Activated naive CD4-positive, alpha-beta T cell treated with anti-CD3 and anti-CD28 coated beads for 36 hours (primary cell): ENCODE measurements around the gene LKAAEAR1. TPM values are rescaled to one million over a fixed set of nuclear protein-coding genes. Genes with fewer than 3 reads are reported as not detected.

Experiments used
- CTCF ChIA-PET: fragments of 350-600 bp; sonication (Branson Sonifier 250); formaldehyde crosslinking; loops from one replicate; lab custom pipeline; 2021; ENCODE audit warnings: antibody characterized with exemption; lab: Charles Lee
- DNase-seq: peaks from one replicate; pipeline ENCODE4 v3.0.0-alpha.2; 2020
- H3K27ac Mint-ChIP-seq: one replicate; pipeline ENCODE4 v1.8.0; 2021; ENCODE audit warnings: mild to moderate bottlenecking, mixed read lengths
- H3K27me3 Mint-ChIP-seq: one replicate; pipeline ENCODE4 v1.8.0; 2021; ENCODE audit warnings: low read depth, mixed read lengths
- H3K36me3 Mint-ChIP-seq: one replicate; pipeline ENCODE4 v1.8.0; 2021; ENCODE audit warnings: low read depth, mixed read lengths
- H3K4me1 Mint-ChIP-seq: one replicate; pipeline ENCODE4 v1.8.0; 2021; ENCODE audit warnings: low read depth, mixed read lengths
- H3K4me3 Mint-ChIP-seq: one replicate; pipeline ENCODE4 v1.8.0; 2021; ENCODE audit warnings: mild to moderate bottlenecking, moderate library complexity, mixed read lengths
- H3K9me3 Mint-ChIP-seq: one replicate; pipeline ENCODE4 v1.8.0; 2021; ENCODE audit warnings: mixed read lengths
- intact Hi-C: fragments of 100-400 bp; cut with micrococcal nuclease; formaldehyde crosslinking; loops from one replicate; pipeline ENCODE4 v1.15.1; 2023
- total RNA-seq, 2 experiments: library from RNA; stranded (reverse); gene quantifications; one replicate each; pipeline ENCODE4 v1.2.3, GENCODE V29; 2021

The LKAAEAR1 gene
- total RNA-seq, 2 experiments from 2014 or later = 0.33 to 0.62 TPM

GRCh38 chr20:64080013-64080812, 4.0 kb downstream of the LKAAEAR1 start, which contains the start of gene OPRL1:
OPRL1 (plus strand) TSS chr20:64080082; CDS start chr20:64092721, 12,639 bp downstream.
- intact Hi-C loops = loop anchor here (5.0 kb wide), 1 partner anchor 177 kb away; the partner anchor contains the start of gene PCMTD2
- peak within 1 kb of the TSS; percentile 87 for H3K4me3 Mint-ChIP-seq
- no peak for DNase-seq
- CTCF ChIA-PET = interaction anchor here (1.0 kb wide), 2 partner anchors 22 to 40 kb away, joined by 4 read pairs; no protein-coding TSS in a partner anchor
- no peaks in the 10 kb centered on the region for H3K9me3 Mint-ChIP-seq
- peaks cover 7% of the 10 kb centered on the region for H3K27me3 Mint-ChIP-seq
- peaks cover 2% of the 10 kb centered on the region for H3K36me3 Mint-ChIP-seq
- peak within 1 kb of the TSS; percentile 82 for H3K27ac Mint-ChIP-seq
- peaks cover 38% of the 10 kb centered on the region for H3K4me1 Mint-ChIP-seq

GRCh38 chr20:64079273-64080012, 4.8 kb downstream of the LKAAEAR1 start, which contains the start of gene RGS19:
RGS19 (minus strand) TSS chr20:64079518; CDS start chr20:64076886, 2,632 bp downstream.
- CTCF ChIA-PET = interaction anchor here (0.9 to 1.8 kb wide), 7 partner anchors 17 to 99 kb away, joined by 3 to 6 read pairs (median 3); partner anchors contain the start of gene PRPF6
- intact Hi-C loops = loop anchor here (2.0 to 5.0 kb wide), 3 partner anchors 99 to 342 kb away; partner anchors contain the start of genes LIME1, PCMTD2, PRPF6 and SLC2A4RG
- no peaks in the 10 kb centered on the region for H3K9me3 Mint-ChIP-seq
- peaks cover 38% of the 10 kb centered on the region for H3K4me1 Mint-ChIP-seq
- DNase-seq = peak; percentile 73
- peaks cover 2% of the 10 kb centered on the region for H3K36me3 Mint-ChIP-seq
- H3K27me3 Mint-ChIP-seq = peaks cover 3% of the 10 kb centered on the region
- peak within 1 kb of the TSS; percentile 82 for H3K27ac Mint-ChIP-seq
- peak within 1 kb of the TSS; percentile 87 for H3K4me3 Mint-ChIP-seq

- peaks cover 2% of the 10 kb centered on the region for H3K36me3 Mint-ChIP-seq
- no peak for DNase-seq
- H3K4me3 Mint-ChIP-seq = peak overlapping the region; percentile 87
- H3K27me3 Mint-ChIP-seq = no peaks in the 10 kb centered on the region
- intact Hi-C loops = loop anchor here (2.0 to 5.0 kb wide), 2 partner anchors 98 to 342 kb away; partner anchors contain the start of genes LIME1, PRPF6 and SLC2A4RG
- CTCF ChIA-PET = interaction anchor here (0.6 to 1.8 kb wide), 9 partner anchors 17 to 98 kb away, joined by 3 to 6 read pairs (median 3); partner anchors contain the start of gene PRPF6
- no peaks in the 10 kb centered on the region for H3K9me3 Mint-ChIP-seq
- peak overlapping the region; percentile 82 for H3K27ac Mint-ChIP-seq
- peaks cover 35% of the 10 kb centered on the region for H3K4me1 Mint-ChIP-seq
These were observed 5.3 kb downstream of the LKAAEAR1 start for GRCh38 chr20:64078934-64079272.

GRCh38 chr20:64077876-64078551, 6.2 kb downstream of the LKAAEAR1 start:
- Mint-ChIP-seq H3K4me1 (peaks cover 32% of the 10 kb centered on the region), H3K27me3 (no peaks in the 10 kb centered on the region), H3K36me3 (peaks cover 2% of the 10 kb centered on the region), H3K9me3 (no peaks in the 10 kb centered on the region), H3K4me3 (peak overlapping the region; percentile 87), H3K27ac (peak overlapping the region; percentile 93)
- peak; percentile 76 for DNase-seq
- CTCF ChIA-PET = interaction anchor here (1.0 to 2.2 kb wide), 5 partner anchors 21 to 97 kb away, joined by 3 to 9 read pairs (median 5); partner anchors contain the start of gene PRPF6
- intact Hi-C loops = loop anchor here (1.0 to 5.0 kb wide), 3 partner anchors 15 to 341 kb away; partner anchors contain the start of genes LIME1, PRPF6, SLC2A4RG and TCEA2

- Mint-ChIP-seq H3K36me3 (peaks cover 2% of the 10 kb centered on the region), H3K27me3 (no peaks in the 10 kb centered on the region), H3K4me3 (peak overlapping the region; percentile 87), H3K27ac (peak overlapping the region; percentile 93), H3K9me3 (no peaks in the 10 kb centered on the region), H3K4me1 (peaks cover 27% of the 10 kb centered on the region)
- intact Hi-C loops = loop anchor here (1.0 to 5.0 kb wide), 2 partner anchors 14 to 340 kb away; partner anchors contain the start of genes LIME1, SLC2A4RG and TCEA2
- CTCF ChIA-PET = interaction anchor here (1.8 to 2.2 kb wide), 2 partner anchors 39 to 97 kb away, joined by 6 to 9 read pairs; partner anchors contain the start of gene PRPF6
- no peak for DNase-seq
These were observed 6.7 kb downstream of the LKAAEAR1 start for GRCh38 chr20:64077541-64077875.

GRCh38 chr20:64077094-64077493, 7.1 kb downstream of the LKAAEAR1 start:
- H3K27me3 Mint-ChIP-seq = no peaks in the 10 kb centered on the region
- intact Hi-C loops = loop anchor here (1.0 to 5.0 kb wide), 2 partner anchors 14 to 340 kb away; partner anchors contain the start of genes LIME1, SLC2A4RG and TCEA2
- DNase-seq = peak; percentile 76
- peaks cover 2% of the 10 kb centered on the region for H3K36me3 Mint-ChIP-seq
- H3K4me1 Mint-ChIP-seq = peaks cover 23% of the 10 kb centered on the region
- H3K27ac Mint-ChIP-seq = peak overlapping the region; percentile 93
- no peaks in the 10 kb centered on the region for H3K9me3 Mint-ChIP-seq
- CTCF ChIA-PET = interaction anchor here (2.2 to 2.4 kb wide), 2 partner anchors 38 to 97 kb away, joined by 5 to 9 read pairs; partner anchors contain the start of gene PRPF6
- H3K4me3 Mint-ChIP-seq = peak overlapping the region; percentile 87

- Mint-ChIP-seq H3K4me1 (peaks cover 19% of the 10 kb centered on the region), H3K9me3 (no peaks in the 10 kb centered on the region), H3K4me3 (peak overlapping the region; percentile 87), H3K27me3 (no peaks in the 10 kb centered on the region), H3K36me3 (peaks cover 2% of the 10 kb centered on the region), H3K27ac (peak overlapping the region; percentile 93)
- DNase-seq = no peak
- intact Hi-C loops = loop anchor here (5.0 kb wide), 1 partner anchor 339 kb away; the partner anchor contains the start of genes LIME1 and SLC2A4RG
- CTCF ChIA-PET = interaction anchor here (2.2 to 2.4 kb wide), 2 partner anchors 38 to 96 kb away, joined by 5 to 9 read pairs; partner anchors contain the start of gene PRPF6
These were observed 7.9 kb downstream of the LKAAEAR1 start for GRCh38 chr20:64076061-64076997.

- Mint-ChIP-seq H3K9me3 (no peaks in the 10 kb centered on the region), H3K4me1 (peaks cover 17% of the 10 kb centered on the region), H3K36me3 (peaks cover 2% of the 10 kb centered on the region), H3K27ac (peak overlapping the region; percentile 73), H3K4me3 (peak overlapping the region; percentile 87), H3K27me3 (no peaks in the 10 kb centered on the region)
- no peak for DNase-seq
- CTCF ChIA-PET = interaction anchor here (2.4 kb wide), 1 partner anchor 95 kb away, joined by 5 read pairs; the partner anchor contains the start of gene PRPF6
- intact Hi-C loops = loop anchor here (5.0 kb wide), 1 partner anchor 338 kb away; the partner anchor contains the start of genes LIME1 and SLC2A4RG
These were observed 8.6 kb downstream of the LKAAEAR1 start for GRCh38 chr20:64075556-64075955.

GRCh38 chr20:64074963-64075362, 9.2 kb downstream of the LKAAEAR1 start:
- H3K4me3 Mint-ChIP-seq = no peak overlapping the region
- no peaks in the 10 kb centered on the region for H3K9me3 Mint-ChIP-seq
- CTCF ChIA-PET = interaction anchor here (0.6 to 2.4 kb wide), 2 partner anchors 94 to 471 kb away, joined by 4 to 5 read pairs; partner anchors contain the start of gene PRPF6
- H3K4me1 Mint-ChIP-seq = peaks cover 13% of the 10 kb centered on the region
- intact Hi-C loops = loop anchor here (5.0 kb wide), 1 partner anchor 338 kb away; the partner anchor contains the start of genes LIME1 and SLC2A4RG
- DNase-seq = no peak
- H3K27ac Mint-ChIP-seq = no peak overlapping the region
- no peaks in the 10 kb centered on the region for H3K27me3 Mint-ChIP-seq
- peaks cover 2% of the 10 kb centered on the region for H3K36me3 Mint-ChIP-seq

- H3K27me3 Mint-ChIP-seq = no peaks in the 10 kb centered on the region
- no peak overlapping the region for H3K4me3 Mint-ChIP-seq
- no peak overlapping the region for H3K27ac Mint-ChIP-seq
- intact Hi-C loops = no loop called here
- DNase-seq = no peak
- peaks cover 2% of the 10 kb centered on the region for H3K36me3 Mint-ChIP-seq
- H3K9me3 Mint-ChIP-seq = no peaks in the 10 kb centered on the region
- H3K4me1 Mint-ChIP-seq = peaks cover 13% of the 10 kb centered on the region
- CTCF ChIA-PET = interaction anchor here (0.6 kb wide), 1 partner anchor 470 kb away, joined by 4 read pairs; no protein-coding TSS in a partner anchor
These were observed 9.9 kb downstream of the LKAAEAR1 start for GRCh38 chr20:64074184-64074789.
